NCI-H2029 (cell line): ENCODE results near the gene BRCA2.

Source experiments
- DNase-seq: peaks from one replicate; lab custom pipeline; 2025; lab: John Stamatoyannopoulos, UW

Gene BRCA2

GRCh38 chr13:32427852-32428580, 112.7 kb downstream of the BRCA2 start, which contains the start of gene N4BP2L1:
N4BP2L1 (minus strand) TSS chr13:32428130; CDS start chr13:32428082, 48 bp downstream.
- DNase-seq, result no peak

DNA sequence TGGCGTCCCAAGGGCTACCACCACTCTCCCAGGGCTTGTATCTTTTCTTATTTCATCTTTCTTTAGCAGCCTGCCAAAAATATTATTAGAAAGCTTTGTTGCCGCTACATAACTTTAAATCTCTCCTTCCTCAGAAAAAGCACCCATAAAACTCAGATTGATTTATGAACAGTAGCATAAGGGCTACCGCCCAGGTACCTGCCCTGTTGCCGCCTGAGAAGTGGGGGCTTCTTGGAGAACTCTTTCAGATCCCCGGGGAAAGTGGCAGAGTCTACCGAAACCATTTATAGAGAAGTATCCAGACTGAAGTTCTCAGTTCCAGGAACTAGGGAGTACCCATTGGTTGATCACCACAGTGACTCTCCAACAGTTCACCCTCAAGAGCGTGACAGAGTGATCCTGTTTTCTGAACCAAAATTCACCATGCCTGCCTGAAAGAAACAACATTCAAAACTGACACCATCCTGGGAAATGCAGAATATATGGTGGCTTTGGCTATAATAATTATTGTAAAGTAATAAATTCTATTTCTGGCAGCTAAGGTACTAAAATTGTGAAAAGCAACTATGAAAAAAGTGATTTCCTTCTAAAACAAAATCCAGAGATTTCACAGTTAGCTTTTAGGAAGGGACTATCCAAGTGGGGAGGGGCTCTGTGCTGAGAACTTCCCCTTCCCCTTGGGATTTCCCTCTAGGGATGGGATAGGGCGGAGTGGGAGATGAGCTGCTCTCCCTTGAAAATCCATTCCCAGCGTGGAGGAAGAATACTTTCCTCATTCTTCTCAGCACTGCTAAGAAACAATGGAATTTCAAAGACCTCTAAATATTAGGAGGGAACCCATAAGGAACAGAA, 113.5 kb downstream of the BRCA2 start:
- no peak for DNase-seq

GRCh38 chr13:32429433-32429909, 114.2 kb downstream of the BRCA2 start:
- no peak for DNase-seq

- DNase-seq, result no peak
These were observed 114.9 kb downstream of the BRCA2 start for GRCh38 chr13:32430018-32430747.

DNA sequence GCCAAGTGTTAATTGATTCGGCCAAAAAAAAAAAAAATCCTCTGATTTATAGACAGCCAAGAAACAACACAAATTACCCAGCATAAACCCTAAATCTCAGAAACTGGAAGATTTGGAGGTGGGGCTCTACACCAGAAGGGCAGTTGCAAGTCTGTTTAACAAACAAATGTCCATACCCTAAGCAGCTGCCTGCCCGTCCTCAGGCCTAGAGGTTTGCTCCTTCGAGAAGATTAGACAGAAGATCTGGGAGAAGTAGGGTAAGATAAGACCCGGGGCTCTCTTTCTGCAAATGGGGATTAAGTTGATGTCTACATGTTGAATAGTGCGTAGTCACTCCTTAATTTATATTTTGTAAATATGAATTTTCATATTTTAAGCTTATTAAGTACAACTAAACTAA, 116.1 kb downstream of the BRCA2 start:
- DNase-seq, result no peak

DNA sequence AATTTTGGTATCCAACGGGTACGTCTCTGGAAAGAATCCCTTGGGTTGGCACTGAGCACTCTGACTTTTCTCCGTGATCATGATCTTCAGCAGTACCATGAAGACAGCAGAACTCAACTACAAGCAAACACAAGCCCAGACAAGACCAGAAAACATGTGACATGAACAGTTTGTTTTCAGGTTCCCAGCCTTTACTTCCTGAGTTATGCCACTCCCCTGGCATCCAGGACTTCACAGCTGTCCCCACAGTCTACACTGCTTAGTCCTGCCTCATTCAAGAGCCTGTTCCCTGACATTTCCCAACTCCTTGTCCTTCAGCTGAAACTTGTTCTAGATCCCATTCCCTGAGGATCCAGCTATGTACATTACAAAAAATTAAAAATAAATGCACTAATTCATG, 117.5 kb downstream of the BRCA2 start:
- no peak for DNase-seq

DNA sequence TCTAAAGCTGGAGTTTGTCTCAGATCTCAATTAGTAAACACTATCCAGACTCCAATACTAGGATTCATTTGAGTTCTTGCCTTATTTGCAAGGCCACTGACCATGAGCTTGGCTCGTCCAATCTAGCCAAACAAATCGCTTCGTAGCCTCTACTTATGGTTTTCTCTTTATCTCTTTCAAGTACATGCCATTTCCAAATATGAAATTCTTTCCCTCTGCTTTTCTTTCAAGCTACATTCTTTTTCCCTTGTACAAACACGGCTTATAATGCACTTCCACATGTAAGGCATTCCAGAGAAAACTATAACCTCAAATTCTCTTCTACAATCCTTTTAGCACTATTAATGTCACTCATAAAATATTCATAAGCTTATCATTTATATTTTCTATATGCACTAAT, 123.6 kb downstream of the BRCA2 start:
- no peak for DNase-seq

DNA sequence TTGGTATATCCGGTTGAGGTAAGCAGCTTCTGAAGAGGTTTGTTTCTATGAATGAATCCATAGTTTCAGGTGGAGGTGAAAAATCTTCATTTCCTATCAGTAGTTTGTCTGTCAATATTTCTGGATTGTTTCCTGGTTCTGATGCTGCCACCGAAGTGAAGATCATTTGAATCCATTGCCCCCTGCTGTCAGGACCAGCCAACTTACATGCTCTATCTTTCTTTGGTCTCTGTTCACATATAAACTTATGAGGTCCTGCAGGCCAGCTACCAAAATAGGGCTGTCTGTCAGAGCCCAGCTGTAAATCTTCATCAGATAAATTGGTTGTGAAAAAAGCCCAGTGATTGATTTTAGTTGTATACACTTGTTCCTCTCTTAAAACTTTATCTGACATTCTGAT, 127.8 kb downstream of the BRCA2 start:
- DNase-seq, result no peak

GRCh38 chr13:32445461-32445860, 130.2 kb downstream of the BRCA2 start:
- DNase-seq, result no peak

DNA sequence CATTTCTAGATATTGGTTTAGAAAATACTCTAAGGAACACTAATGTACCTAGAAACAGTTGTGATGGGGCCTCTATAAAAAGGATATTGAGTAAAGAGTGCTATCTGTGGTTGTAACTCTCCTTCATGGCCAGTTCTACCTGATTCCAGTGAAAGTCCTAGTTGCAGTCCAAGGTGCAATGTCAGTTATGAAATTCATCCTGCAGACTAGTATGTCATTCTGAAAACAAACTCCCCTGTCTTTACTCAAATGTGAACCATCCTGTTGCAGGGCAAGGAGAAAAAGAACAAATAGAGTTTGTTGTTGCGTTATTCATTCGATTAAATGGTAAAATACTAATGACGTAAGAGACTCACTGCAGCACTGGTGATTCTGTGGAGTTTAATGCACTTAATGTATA, 130.9 kb downstream of the BRCA2 start:
- no peak for DNase-seq

DNA sequence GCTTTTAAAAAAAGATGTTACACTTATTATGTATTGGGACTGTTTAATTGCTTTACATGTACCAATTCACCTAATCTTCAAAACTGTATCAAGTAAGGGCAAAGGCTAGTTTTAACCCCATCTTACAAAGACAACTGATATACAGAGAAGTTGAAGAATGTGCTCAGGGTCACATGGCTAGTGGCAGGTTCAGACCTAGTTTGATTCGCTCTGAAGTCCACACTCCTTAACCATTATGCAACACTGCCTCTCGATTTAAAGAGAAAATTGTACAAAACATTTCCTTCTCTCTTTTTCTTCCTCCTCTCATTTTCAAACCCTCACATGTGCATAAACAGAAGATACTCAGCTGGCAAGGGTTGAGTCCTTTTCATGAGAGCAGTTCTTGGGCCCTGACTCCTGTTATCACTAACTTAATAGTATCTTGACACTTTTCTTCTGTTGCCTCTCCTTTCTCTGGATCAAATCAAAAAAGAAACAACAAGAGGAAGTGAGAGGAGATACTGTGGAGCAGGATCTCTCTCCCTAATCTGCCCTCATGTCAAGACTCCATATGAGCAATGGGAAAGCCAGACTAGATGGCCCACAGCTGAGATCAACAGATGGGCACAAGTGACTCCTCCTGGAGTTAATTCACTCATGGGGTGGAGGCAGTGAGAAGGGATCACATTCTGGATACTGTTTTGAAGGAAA, 131.6 kb downstream of the BRCA2 start:
- DNase-seq, result no peak

DNA sequence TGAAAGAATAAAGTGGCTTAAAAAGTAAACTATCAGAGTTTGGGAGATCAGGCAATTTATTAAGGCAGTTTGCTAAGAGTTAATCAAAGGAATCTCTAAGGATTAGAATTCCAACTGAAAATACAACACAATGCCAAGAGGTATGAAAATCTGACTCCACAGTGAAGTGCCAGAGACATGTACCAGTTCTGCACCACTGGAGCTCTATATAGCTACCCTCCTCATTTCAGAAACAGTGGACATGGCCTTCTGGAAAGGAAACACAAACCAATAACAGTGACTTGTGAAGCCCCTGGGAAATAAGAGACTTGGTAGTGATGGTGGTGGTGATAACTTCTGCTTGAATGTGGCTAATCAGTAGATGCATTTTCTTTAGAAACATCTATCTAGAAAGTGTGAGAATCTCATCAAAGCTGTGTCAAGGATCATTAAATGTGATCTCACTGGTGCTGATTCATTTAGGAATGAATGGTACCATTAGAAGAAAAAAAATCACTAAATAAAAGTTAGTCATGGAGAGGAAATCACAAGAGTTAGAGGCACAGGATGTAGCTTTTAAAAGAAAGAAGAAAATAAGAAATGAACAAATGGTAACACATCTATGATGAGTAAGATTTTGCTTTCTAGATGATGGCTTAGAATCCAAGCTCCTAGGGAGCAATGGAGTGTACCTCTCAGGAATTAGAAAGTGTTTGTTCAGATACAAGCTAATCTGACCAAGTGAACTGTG, 132.8 kb downstream of the BRCA2 start:
- DNase-seq, result no peak

GRCh38 chr13:32448972-32449371, 133.7 kb downstream of the BRCA2 start:
- no peak for DNase-seq
